Brain pericyte (primary cell): Measurements from ENCODE around the gene BTBD3.

Source experiments
- DNase-seq: peaks from one replicate; pipeline ENCODE4 v3.0.0-alpha.2; 2012; ENCODE audit warnings: low read depth, low spot score

The BTBD3 gene

DNA sequence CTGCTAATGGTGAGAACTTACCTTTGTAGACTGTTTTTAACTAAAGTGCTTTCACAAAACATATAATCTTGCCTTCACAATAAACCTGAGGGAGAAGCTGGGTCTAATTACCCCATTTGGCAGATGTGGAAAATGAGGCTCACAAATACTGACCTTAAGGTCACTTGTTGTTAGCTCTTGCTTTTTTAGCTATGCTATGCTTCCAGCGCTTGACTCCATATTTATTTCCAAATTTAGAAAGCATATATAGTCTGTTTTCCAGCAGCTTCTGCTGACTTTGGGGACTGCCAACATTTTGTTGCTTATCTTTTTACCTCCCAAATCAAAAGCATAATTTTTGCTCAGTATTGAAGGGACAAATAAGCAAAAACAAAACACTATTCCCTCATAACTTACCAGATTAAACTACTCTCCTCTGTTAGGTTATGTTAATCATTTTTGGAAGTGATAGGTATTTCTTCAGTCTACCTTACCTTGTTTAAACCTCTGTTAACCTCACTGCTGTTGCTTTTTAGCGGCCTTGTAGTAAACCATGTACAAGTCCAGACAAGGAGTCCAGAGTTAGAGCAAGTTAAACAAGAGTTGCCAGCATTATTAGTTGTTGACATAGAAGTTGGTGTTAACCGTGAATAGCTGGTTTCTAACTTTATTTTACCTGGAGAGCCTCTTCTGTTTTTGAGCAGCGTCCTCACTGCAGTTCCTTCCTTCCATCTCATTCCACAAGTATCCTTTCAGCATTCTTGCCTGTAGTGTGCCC lies 4.9 kb upstream of the BTBD3 start:
- DNase-seq, result no peak

DNA sequence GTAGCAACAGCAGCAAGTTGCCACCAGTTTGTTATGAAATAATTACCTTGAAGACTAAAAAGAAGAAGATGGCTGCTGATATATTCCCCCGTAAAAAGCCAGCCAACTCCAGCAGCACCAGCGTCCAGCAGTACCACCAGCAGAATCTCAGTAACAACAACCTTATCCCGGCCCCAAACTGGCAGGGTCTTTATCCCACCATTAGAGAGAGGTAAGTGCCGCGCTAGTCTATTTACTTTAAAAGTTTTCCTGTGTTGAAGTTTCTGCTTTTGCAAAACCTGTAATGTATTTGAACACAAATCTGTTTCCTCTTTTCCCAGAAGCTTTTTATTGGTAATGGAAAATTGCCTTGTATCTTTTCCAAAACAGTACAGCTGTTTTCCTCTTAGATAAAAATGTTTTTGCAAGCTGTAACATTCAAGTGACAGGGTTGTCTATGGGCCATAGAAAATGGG lies 725 bp downstream of the BTBD3 start:
- DNase-seq, result no peak

DNA sequence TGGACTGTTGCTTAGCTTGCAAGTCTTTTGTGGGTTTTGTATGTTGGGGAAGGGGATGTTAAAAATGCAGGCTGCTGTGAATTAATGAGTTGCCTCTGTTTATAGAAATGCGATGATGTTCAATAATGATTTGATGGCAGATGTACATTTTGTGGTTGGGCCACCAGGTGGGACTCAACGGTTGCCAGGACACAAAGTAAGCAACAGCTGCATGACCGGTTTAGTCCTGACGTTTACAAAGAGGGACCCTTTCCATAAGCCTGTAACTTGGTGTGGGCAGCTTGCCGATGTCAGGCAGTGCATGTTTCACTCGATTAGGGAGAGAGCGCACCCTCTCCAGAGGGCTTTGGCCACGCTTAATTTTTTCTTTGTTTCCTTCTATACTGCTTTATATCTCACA lies 1.3 kb downstream of the BTBD3 start:
- no peak for DNase-seq

DNA sequence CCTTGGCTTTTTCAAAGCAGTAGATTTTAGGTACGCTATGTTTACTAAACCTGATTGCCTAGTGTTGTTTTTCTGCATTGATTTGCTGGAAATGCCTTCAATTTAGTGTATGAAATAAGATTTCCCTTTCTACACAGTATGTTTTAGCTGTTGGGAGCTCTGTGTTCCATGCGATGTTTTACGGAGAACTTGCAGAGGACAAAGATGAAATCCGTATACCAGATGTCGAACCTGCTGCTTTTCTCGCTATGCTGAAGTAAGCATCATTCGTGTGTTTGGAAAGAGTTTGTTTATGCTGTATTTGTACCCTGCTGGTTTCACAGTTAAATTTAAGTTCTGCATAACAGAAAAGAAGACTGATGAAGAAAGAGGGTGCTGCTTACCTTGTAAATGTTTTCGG lies 1.9 kb downstream of the BTBD3 start:
- no peak for DNase-seq

DNA sequence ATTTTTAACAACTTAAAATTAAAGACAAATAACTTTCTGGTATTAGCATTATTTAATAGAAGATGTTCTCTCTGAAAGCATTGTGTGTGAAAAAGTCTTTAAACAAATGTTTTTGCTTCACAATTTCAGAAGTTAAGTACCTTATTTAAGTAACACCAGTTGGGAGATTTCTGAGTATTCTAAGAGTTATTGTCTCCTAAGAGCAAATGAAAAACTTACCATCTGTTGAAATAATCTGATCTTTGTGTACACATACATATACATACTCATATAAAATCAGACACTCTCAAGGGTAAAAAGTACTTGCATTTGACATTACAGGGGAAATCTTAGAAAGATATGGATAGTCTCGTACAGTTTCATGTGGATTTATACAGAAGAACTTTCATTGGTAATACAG lies 2.4 kb downstream of the BTBD3 start:
- DNase-seq, result no peak

DNA sequence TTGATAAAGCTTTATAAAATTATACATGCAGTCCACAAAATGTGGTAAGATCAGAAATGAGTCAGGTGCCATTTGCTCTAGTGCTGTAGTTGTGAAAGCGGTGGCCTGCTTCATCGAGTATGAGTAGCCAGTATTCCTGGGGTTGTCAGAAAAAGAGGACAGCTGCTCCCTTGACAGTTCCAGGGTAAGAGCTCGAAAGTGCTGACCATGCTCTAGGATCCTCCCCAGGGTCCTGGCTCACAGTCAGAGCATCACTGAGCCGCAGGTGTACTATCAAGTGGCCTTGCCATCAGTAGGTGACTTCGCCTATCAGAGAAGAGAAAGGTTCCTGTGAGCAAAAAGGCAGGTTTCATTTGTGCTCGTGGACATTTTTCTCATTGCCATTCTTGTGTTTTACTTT lies 3.6 kb downstream of the BTBD3 start:
- no peak for DNase-seq

DNA sequence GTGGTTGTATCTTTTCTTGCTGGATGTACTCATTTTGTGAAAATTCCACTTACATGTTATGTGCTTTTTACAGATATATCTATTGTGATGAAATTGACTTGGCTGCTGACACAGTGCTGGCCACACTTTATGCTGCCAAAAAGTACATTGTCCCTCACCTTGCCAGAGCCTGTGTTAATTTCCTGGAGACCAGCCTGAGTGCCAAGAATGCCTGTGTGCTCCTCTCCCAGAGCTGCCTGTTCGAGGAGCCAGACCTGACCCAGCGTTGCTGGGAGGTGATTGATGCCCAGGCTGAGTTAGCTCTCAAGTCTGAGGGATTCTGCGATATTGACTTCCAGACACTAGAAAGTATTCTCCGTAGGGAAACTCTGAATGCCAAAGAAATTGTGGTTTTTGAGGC lies 4.9 kb downstream of the BTBD3 start:
- no peak for DNase-seq

DNA sequence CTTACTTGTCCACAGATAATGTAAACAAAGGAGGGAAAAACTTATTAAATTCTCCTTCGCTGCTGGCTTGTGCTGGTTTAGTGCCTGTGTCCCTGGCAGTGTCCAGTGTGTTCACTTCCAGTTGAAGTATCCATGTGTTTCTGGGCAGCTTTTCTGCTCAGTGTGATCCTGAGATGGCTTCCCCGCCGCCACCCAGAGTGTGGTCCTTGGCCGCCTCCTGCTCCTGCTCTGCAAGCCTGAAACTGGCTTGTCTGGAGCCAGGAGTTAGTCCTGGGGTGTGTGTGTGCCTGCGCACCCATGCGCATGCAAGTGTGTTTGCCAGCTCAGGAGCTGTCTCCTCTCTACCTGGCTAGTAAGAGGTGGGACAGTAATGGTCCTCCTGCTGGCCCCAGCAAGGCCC lies 7.2 kb downstream of the BTBD3 start:
- no peak for DNase-seq

DNA sequence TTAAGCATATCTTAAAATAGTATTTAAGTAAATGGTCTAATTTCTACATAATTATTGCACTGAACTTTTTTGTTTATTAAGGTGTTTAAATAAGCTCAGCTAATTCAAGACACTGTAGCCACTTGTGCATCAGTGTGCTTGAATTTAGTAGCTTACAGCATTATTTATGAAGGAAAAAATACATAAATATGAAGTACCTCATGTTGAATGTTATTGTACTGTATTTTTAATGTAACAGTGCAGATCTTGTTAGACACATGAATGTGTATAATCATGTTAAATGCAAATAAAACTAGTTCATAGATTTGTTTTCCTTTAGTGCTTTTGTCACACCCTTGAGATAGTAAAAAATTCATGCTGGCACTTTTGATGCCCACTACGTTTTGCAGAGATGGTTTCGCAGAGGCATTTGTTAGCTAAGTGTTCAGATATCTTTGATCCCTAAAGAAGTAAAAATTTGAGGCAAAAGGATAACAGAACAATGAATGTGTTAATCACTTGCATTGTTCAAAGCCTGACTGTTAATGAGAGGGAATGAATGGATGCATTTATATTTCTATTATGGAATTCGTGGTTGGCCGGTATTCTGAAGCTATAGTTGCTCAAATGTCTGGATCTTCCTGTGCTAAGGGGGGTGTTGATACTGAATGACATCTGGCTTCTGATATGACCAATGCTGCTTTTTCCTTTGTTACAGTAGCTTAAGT lies 8.8 kb downstream of the BTBD3 start:
- no peak for DNase-seq

DNA sequence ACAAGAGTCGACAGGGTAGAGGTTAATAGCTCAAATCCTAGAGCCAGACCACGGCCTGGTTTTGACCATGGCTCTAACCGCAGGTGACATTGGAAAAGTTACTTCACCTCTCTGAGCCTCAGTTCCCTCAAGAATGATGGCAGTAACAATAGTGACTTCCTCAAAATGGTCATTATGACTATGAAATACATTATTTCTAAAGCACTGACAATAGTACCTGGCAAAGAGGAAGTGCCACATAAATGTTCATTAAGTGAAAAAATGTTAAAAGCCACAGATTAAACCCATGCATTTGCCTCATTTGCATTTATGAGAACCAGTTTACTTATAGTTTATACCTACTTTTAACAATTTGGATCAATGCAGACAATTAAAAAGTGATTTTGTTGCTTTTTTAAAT lies 12.3 kb downstream of the BTBD3 start:
- no peak for DNase-seq

DNA sequence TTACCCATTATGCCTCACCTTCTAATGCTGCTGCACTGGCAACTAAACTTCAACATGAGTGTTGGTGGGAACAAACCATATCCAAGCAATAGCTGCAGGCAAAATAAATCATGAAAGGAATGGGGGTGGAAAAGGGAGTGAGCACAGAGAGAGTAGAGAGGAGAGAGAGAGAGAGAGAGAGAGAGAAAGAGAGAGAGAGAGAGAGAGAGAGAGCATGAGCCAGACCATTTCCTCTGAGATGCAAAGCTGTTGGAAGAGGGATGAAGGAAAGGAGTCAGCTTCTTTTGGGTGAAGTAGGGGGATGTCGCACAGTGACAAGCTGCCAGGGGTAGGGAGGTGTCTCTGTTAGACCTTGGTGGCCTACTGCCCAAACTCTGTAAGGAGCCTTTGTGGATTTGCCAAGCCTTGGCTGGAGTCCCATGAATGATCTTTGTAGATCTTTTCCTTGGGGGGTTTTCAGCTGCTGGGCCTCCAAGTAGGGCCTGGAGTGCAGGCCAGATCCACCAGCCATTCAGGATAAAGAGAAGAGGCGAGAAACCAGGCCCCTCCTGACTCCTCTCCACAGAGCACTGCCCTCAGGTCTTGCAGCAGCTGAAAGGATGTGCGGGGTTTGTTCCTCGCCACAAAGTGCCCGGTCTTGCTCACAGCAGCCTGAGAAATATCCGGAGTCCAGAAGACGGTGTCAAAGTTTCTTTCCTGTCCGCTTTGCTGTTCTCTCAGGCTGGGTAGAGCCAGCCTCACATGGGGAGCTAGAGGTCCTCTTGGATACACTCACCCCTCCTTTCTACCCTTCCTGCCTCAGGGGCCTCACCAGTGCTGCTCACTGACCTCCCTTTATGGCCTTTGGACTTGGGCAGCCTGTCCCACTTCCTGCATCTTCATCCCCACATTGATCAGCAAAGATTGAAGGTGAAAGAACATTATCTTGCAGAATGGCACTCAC lies 17.8 kb downstream of the BTBD3 start:
- DNase-seq, result no peak

DNA sequence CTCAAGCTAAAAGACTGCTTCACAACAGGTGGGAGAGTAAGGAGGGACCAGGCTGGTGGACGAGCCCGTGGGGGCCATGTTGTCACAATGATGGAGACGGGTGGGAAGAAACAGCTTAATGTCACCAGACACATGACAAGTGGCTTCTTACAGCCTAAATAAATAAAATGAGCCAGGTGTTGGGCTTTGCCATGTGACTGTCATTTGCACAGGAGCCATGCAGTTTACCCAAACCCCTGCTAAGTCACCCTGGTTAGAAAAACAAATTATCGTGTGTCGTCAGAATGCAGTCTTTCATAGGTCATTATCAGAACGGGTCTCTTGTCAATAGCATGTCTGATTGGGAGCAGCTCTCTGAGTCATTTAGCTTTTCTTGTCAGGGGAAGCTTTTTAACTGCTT lies 18.5 kb downstream of the BTBD3 start:
- DNase-seq, result no peak

DNA sequence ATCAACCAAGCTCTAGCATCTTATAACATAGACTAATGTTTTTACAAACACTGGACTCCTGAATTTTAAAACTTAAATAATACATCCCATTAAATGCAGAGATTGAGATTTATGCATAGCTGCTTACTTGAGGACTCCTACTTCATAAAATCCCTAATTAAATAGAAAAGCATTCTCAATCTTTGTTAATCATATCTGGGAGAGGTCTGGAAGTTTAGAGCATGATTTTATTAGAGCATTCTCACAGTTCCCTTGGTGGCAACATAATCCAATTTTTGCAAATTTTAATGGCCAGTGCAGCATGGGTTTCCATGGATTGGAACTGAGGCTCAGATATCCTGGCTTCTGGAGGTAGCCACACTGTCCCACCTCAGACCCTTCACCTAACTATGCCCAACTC lies 19.5 kb downstream of the BTBD3 start:
- DNase-seq, result no peak

DNA sequence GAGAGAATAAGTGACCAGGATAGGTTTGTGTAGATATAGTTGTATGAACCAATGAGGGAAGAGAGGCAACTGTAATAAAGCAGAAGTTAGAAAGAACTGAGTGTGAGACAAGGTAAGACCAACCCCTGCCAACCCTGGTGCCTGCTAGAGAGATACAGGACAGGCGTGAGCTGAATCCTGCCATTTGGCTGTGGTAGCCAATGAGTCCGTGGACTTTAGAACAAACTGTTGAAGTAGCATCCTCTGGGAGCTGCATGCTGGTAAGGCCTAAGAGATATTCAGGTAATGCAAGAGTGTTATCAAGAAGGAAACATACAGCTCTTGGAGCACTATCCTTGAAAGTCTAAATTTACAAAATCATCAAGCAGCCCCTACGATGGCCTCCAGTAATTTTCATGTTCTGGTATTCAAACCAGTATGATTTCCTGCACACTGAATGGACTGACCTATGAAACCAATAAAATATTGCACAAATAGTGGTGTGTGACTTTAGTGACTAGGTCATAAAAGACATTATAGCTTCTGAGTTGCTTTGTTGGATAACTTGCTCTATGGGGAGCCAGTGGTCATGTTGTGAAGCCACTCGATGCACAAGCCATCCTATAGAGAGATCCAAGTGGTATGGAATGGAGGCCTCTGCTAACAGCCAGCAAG lies 24.0 kb downstream of the BTBD3 start:
- DNase-seq, result no peak

DNA sequence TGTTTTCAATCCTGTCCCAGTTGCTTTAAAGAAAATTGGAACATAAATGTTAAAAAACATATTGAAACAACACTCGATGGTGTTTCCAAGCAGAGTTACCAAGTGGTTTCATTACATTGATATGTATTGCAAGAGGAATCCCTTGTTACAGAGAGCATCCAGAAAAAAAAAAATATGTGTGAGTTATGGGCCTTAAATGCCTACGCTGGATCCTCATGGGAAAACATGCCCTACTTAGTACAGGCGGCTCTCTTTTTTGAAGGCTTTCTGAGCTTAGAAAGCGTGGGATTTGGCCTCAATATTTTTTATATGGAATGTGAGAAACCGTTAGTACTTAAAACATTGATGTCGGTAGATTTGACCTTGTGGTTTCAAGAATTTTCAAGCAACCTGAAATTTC lies 26.1 kb downstream of the BTBD3 start:
- no peak for DNase-seq

DNA sequence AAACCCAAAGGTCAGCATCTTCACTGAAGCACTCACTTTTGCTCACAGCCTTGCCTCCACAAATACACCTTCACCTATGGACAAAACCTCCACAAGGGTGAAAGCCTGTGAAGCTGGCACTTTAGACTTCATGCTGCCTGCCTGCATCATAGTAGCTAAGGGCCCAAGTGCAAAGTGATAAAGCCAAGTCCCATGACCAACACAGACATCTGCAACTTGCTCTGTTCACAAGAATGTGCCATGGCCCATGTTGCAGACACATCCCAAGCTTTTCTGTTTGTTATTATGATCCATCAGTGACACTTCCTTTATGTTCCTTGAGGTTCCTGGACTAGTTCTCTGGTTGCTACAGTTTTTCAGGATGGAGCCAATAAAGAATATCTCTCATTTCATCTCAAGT lies 31.1 kb downstream of the BTBD3 start:
- no peak for DNase-seq

DNA sequence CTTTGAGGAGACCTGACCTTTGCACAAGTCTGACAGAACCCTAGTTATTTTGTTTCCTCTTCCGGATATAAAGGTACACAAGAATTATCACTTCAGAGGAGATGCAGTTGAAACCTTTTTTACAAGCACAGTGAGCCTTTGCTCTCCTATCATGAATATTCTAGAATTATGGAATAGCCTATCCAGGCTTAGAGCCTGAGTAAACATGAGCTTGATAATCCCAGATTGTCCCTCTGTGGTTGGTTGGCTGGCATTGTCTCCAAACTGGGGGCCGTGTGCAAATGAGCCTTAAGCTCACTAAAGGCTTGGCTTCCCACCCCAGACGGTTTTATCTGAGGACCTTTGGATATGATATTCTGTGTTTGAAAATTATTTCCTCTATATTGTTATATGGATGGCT lies 32.0 kb downstream of the BTBD3 start:
- DNase-seq, result no peak

DNA sequence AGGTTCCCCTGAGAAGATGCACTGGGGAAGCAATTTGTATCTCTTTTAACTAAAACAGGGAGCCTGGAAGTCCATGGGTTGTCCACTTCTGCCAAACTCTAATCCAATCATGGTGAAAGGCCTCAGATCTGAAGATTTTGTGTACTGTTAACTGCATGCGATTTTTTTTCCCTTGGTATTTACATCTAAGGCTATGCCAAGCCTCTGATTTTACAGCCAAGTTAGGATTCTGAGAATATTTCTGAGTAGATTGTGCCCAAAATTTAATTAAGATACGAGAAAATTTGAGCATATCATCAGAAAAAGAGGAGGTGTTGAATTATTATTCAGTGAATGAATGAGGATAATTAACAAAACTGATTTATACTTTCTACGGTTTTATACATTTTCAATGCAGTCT lies 34.0 kb downstream of the BTBD3 start:
- no peak for DNase-seq

DNA sequence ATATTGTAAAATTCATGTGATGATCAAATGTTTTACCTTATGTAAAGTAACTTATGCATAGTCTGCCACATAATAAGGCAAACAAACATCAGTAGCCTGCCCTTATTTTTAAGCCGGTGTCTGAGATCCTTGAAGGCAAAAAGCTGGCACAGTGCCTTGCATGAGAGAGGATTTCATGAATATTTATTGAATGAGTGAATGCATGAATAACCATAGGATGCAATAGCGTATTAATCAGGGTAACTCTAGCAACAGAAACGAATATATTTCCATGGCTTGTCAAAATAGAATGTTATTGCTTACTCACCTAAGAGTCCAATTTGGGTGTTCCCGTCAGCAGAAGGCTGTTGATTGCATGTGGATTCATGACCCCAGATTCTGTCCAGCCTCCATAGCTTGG lies 34.9 kb downstream of the BTBD3 start:
- no peak for DNase-seq

DNA sequence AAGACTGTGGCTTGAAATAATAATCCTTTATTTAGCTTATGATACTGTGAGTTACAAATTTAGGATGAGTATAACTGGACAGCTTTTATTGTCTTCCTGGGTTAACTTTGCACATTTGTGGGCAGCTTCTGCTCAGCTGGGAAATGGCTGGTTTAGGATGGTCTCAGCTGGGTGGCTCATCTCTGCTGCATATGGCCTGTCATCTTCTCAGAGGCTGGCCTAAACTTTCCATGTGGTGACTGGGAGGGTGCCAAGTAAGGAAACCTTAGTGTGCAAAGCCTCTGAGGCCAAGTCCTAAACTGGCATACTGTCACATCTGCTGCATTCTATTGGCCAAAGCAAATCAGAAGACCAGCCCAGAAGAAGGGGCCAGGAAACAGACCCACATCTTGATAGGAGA lies 40.2 kb downstream of the BTBD3 start:
- DNase-seq, result no peak

DNA sequence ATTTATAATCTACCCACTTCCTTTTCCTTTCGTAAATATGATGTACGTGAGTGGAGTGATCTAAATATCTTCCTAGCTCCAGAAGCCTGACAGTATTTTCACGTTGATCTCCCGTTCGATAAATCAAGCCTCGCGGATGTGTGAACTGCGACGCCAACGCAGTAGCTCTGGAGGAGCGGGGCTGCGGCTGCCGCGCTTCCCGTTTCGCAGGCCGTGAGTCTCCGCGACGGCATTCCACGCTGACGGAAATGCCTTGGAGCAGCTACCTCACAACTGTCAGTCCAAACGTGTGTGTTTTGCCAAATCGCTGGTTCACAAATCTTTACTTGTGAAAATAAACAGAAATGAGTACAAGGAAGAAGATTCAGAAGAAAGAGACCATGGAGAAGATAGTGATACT lies 41.2 kb downstream of the BTBD3 start:
- no peak for DNase-seq

DNA sequence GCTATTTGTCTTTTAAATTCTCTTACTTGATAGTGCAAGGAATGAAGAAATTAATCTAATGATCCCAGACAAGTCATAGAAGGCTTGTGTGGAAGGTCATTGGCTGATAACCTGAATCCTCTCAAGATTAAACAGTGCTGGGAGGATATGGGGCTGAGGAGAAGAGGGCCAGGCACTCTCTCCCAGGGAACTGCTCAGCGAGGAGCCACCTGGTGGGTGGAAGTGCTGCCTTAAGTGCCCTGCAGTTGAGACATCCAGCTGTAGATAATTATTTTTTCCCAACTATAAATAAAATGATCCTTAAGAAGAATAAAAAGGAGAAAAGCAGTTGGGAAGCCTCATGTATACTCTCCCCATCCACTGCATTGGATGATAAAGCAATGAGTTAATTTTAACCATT lies 47.9 kb downstream of the BTBD3 start:
- DNase-seq, result no peak
